Epidermal melanocyte (primary cell): ENCODE measurements around the gene NIPSNAP3A.

ENCODE experiments used
- DNase-seq: peaks from one replicate; pipeline ENCODE4 v3.0.0; 2011; ENCODE audit warnings: low spot score; ENCODE audit not compliant: insufficient read length

Gene NIPSNAP3A

GRCh38 chr9:104774132-104774531 lies 26.6 kb downstream of the NIPSNAP3A start:
- DNase-seq, result no peak

GRCh38 chr9:104774831-104775573 lies 27.5 kb downstream of the NIPSNAP3A start:
- DNase-seq, result no peak

- no peak for DNase-seq
Measured at GRCh38 chr9:104775574-104775936, 28.1 kb downstream of the NIPSNAP3A start.

- DNase-seq, result no peak
Measured at GRCh38 chr9:104775976-104776375, 28.5 kb downstream of the NIPSNAP3A start.

- DNase-seq, result no peak
Measured at GRCh38 chr9:104776797-104777196, 29.3 kb downstream of the NIPSNAP3A start.

- no peak for DNase-seq
Measured at GRCh38 chr9:104778802-104779201, 31.3 kb downstream of the NIPSNAP3A start.

- DNase-seq, result no peak
Measured at GRCh38 chr9:104779334-104779733, 31.9 kb downstream of the NIPSNAP3A start.

GRCh38 chr9:104779946-104780535 lies 32.6 kb downstream of the NIPSNAP3A start:
- no peak for DNase-seq

GRCh38 chr9:104780796-104781395 lies 33.4 kb downstream of the NIPSNAP3A start:
- no peak for DNase-seq

- DNase-seq, result no peak
Measured at GRCh38 chr9:104783588-104783987, 36.1 kb downstream of the NIPSNAP3A start.

- no peak for DNase-seq
Measured at GRCh38 chr9:104784098-104784497, 36.6 kb downstream of the NIPSNAP3A start.

- DNase-seq, result no peak
Measured at GRCh38 chr9:104786293-104786692, 38.8 kb downstream of the NIPSNAP3A start.

GRCh38 chr9:104787306-104788015 lies 40.0 kb downstream of the NIPSNAP3A start:
- no peak for DNase-seq

- no peak for DNase-seq
Measured at GRCh38 chr9:104788251-104788650, 40.8 kb downstream of the NIPSNAP3A start.

GRCh38 chr9:104794070-104794469 lies 46.6 kb downstream of the NIPSNAP3A start:
- DNase-seq, result no peak

GRCh38 chr9:104795082-104795481 lies 47.6 kb downstream of the NIPSNAP3A start:
- no peak for DNase-seq

GRCh38 chr9:104795857-104796256 lies 48.4 kb downstream of the NIPSNAP3A start:
- no peak for DNase-seq

- DNase-seq, result no peak
Measured at GRCh38 chr9:104798209-104798995, 50.9 kb downstream of the NIPSNAP3A start.

GRCh38 chr9:104800068-104800785 lies 52.7 kb downstream of the NIPSNAP3A start:
- DNase-seq, result no peak

- DNase-seq, result no peak
Measured at GRCh38 chr9:104802110-104802509, 54.6 kb downstream of the NIPSNAP3A start.

- no peak for DNase-seq
Measured at GRCh38 chr9:104802906-104803305, 55.4 kb downstream of the NIPSNAP3A start.
